Activated CD8-positive, alpha-beta memory T cell treated with anti-CD3 and anti-CD28 coated beads for 36 hours (primary cell): Measurements from ENCODE around the gene HYAL1. TPM values are rescaled to one million over a fixed set of nuclear protein-coding genes. Genes with fewer than 3 reads are reported as not detected.

Experiments used
- CTCF ChIA-PET: fragments of 350-600 bp; sonication (Branson Sonifier 250); formaldehyde crosslinking; loops from one replicate; lab custom pipeline; 2021; ENCODE audit warnings: antibody characterized with exemption; lab: Charles Lee
- POLR2A ChIA-PET: fragments of 350-600 bp; sonication (Branson Sonifier 250); formaldehyde crosslinking; loops from one replicate; lab custom pipeline; 2021; ENCODE audit warnings: antibody characterized with exemption; lab: Charles Lee
- total RNA-seq, 2 experiments: library from RNA; stranded (reverse); gene quantifications; one replicate each; pipeline ENCODE4 v1.2.3, GENCODE V29; 2021

HYAL1 gene
- total RNA-seq, 2 experiments from 2014 or later = 0.36 TPM; not detected in 1

DNA sequence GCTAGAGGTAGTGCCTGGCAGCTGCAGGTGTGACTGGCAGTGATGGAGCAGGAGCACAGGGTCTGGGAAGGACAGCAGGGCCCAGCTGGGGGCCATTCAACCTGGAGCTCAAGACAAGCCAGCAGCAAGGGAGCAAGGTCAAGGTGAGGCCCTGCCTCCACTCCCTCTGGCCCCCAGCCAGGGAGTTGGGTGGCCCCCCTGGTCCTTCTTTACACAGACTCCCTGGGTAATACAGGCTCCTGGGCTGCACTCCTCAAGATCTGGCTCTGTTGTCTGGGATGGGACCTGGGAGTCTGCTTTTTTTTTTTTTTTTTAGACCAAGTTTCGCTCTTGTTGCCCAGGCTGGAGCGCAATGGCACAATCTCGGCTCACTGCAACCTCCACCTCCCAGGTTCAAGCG, 52.9 kb downstream of the HYAL1 start:
- CTCF ChIA-PET = interaction anchor here (1.5 to 8.5 kb wide), 4 partner anchors 9 to 23 kb away, joined by 4 to 133 read pairs (median 34); no protein-coding TSS in a partner anchor
- POLR2A ChIA-PET = no interaction called here

Other genes with a start within 250 kb of the HYAL1 start
- 100 to 1,000 TPM; 101 to 108 TPM for gene RBM5, start 214.7 kb downstream of the HYAL1 start, total RNA-seq
- under 1 TPM; 0.10 to 0.36 TPM for gene SEMA3F, start 148.2 kb downstream of the HYAL1 start, total RNA-seq
- not detected for gene GNAT1, start 112.0 kb downstream of the HYAL1 start, total RNA-seq
- gene SLC38A3, start 98.3 kb downstream of the HYAL1 start, total RNA-seq = under 1 TPM in 1 of 2 experiments, not detected in 1; 0.29 TPM
- gene GNAI2, start 67.4 kb downstream of the HYAL1 start, total RNA-seq = 100 to 1,000 TPM; 239 to 242 TPM
- under 1 TPM; 0.40 to 0.46 TPM for gene SEMA3B, start 34.4 kb downstream of the HYAL1 start, total RNA-seq
- not detected for gene LSMEM2, start 24.5 kb downstream of the HYAL1 start, total RNA-seq
- 100 to 1,000 TPM; 197 to 200 TPM for gene IFRD2, start 11.1 kb downstream of the HYAL1 start, total RNA-seq
- gene HYAL3, start 4.2 kb downstream of the HYAL1 start, total RNA-seq = 1 to 10 TPM; 8.5 to 9.4 TPM
- gene NAA80, start 4.2 kb downstream of the HYAL1 start, total RNA-seq = 10 to 100 TPM; 17.3 to 17.5 TPM
- gene HYAL2, start 19.2 kb upstream of the HYAL1 start, total RNA-seq = 10 to 100 TPM; 11.7 to 11.9 TPM
- 10 to 100 TPM; 33.6 TPM for gene TUSC2, start 24.6 kb upstream of the HYAL1 start, total RNA-seq
- gene RASSF1, start 37.3 kb upstream of the HYAL1 start, total RNA-seq = 10 to 100 TPM; 68.2 to 72.5 TPM
- gene ZMYND10, start 42.2 kb upstream of the HYAL1 start, total RNA-seq = 1 to 10 TPM; 1.6 TPM
- gene NPRL2, start 47.2 kb upstream of the HYAL1 start, total RNA-seq = 10 to 100 TPM; 39.5 to 46.6 TPM
- 10 to 100 TPM; 25.8 to 28.2 TPM for gene CYB561D2, start 47.3 kb upstream of the HYAL1 start, total RNA-seq
- 10 to 100 TPM; 25.2 to 26.3 TPM for gene TMEM115, start 55.9 kb upstream of the HYAL1 start, total RNA-seq
- under 1 TPM; 0.55 to 0.67 TPM for gene CACNA2D2, start 200.1 kb upstream of the HYAL1 start, total RNA-seq